Panc1 (cell line): Measurements from ENCODE around the gene HSPB9. TPM values are rescaled to one million over a fixed set of nuclear protein-coding genes. Genes with fewer than 3 reads are reported as not detected.

ENCODE experiments used
- ATAC-seq: fragments of 200-7000 bp; cut with Tn5 transposase; 2 replicates; pipeline ENCODE4 v1.9.1; 2020; ENCODE audit warnings: mild to moderate bottlenecking, moderate library complexity
- Bru-seq: library from RNA; stranded (reverse); fragments of 400-500 nt; gene quantifications from one replicate; lab custom pipeline; 2021; lab: Mats Ljungman, UMichigan
- BruChase-seq, 2 experiments: library from RNA; stranded (reverse); fragments of 400-500 nt; gene quantifications; one replicate each; lab custom pipeline; 2021; lab: Mats Ljungman, UMichigan
- BruUV-seq: library from RNA; stranded (reverse); fragments of 400-500 nt; replicated peaks from 2 replicates; lab custom pipeline; 2021; lab: Mats Ljungman, UMichigan
- CTCF ChIA-PET: fragments of 300-600 bp; sonication (Branson Sonifier 250); formaldehyde crosslinking; loops from one replicate; lab custom pipeline; 2022; ENCODE audit warnings: antibody characterized with exemption; lab: Charles Lee
- POLR2A ChIA-PET: fragments of 300-600 bp; sonication (Branson Sonifier 250); formaldehyde crosslinking; loops from one replicate; lab custom pipeline; 2022; ENCODE audit warnings: antibody characterized with exemption; lab: Charles Lee
- DNase-seq: peaks from one replicate; pipeline ENCODE4 v3.0.0-alpha.2; 2010; ENCODE audit warnings: low read depth, low spot score
- H3K27ac ChIP-seq: 2 replicates; pipeline ENCODE4 v1.5.1; 2011; ENCODE audit warnings: mild to moderate bottlenecking, low read length, inconsistent platforms
- H3K27me3 ChIP-seq: fragments of 200-500 bp; sonication (Bioruptor generic); 2 replicates; pipeline ENCODE4 v1.6.0; 2014; ENCODE audit warnings: low read length, inconsistent platforms; ENCODE audit not compliant: control insufficient read depth, insufficient read depth
- H3K36me3 ChIP-seq: fragments of 200-500 bp; sonication (Bioruptor generic); 2 replicates; pipeline ENCODE4 v1.5.1; 2014; ENCODE audit warnings: inconsistent platforms, mild to moderate bottlenecking, low read length, moderate library complexity; ENCODE audit not compliant: control insufficient read depth, insufficient read depth
- H3K4me1 ChIP-seq: 2 replicates; pipeline ENCODE4 v1.5.1; 2011; ENCODE audit warnings: inconsistent platforms, mild to moderate bottlenecking, low read length, moderate library complexity; ENCODE audit not compliant: control insufficient read depth, insufficient read depth
- H3K4me3 ChIP-seq, 2 experiments: 2 replicates each; pipeline ENCODE4 v1.5.1; 2011 to 2012; ENCODE audit warnings: low read depth in 2 of 2, low read length in 2 of 2, mild to moderate bottlenecking in 2 of 2, inconsistent platforms in 1 of 2, moderate library complexity in 1 of 2
- H3K9me3 ChIP-seq: fragments of 200-500 bp; sonication (Bioruptor generic); 2 replicates; pipeline ENCODE4 v1.5.1; 2014; ENCODE audit warnings: low read depth, mild to moderate bottlenecking, inconsistent platforms, low read length, moderate library complexity; ENCODE audit not compliant: control insufficient read depth, insufficient read depth
- POLR2AphosphoS5 ChIP-seq: IDR thresholded peaks from 2 replicates; pipeline ENCODE4 v1.6.1; 2012; ENCODE audit warnings: mild to moderate bottlenecking, low read depth, low read length, moderate library complexity
- SIN3A ChIP-seq: IDR thresholded peaks from 2 replicates; pipeline ENCODE4 v1.6.1; 2012; ENCODE audit warnings: low read depth, mild to moderate bottlenecking, low read length, moderate library complexity, borderline replicate concordance; ENCODE audit not compliant: insufficient read depth
- TCF7L2 ChIP-seq: IDR thresholded peaks from 2 replicates; pipeline ENCODE4 v1.6.1; 2011; ENCODE audit warnings: mild to moderate bottlenecking, low read depth, low read length, inconsistent platforms
- in situ Hi-C: cut with HindIII; loops from 2 replicates; pipeline ENCODE4 v1.10.0; 2016; ENCODE audit warnings: low sequenced_read_pairs, low pct_unique_long_range_greater_than_20kb
- intact Hi-C: fragments of 100-400 bp; cut with micrococcal nuclease; formaldehyde crosslinking; loops from one replicate; pipeline ENCODE4 v1.10.0; 2022; ENCODE audit not compliant: unreplicated experiment
- long read RNA-seq: library from polyadenylated mRNA; unstranded; transcript quantifications from one replicate; pipeline ENCODE4 v2.0.0, GENCODE V29; 2021; ENCODE audit not compliant: unreplicated experiment
- polyA plus RNA-seq: library from polyadenylated mRNA; unstranded; fragments of >200 nt; gene quantifications from one replicate; pipeline ENCODE4 v1.2.1, GENCODE V29; 2012; ENCODE audit warnings: missing spikeins; ENCODE audit not compliant: insufficient read length
- total RNA-seq: library from RNA; stranded (reverse); gene quantifications from one replicate; pipeline ENCODE4 v1.2.1, GENCODE V29; 2021; ENCODE audit not compliant: unreplicated experiment
- TF ChIP-seq, protein P1 (sequence below), 2 experiments: IDR thresholded peaks; 2 replicates each; pipeline ENCODE4 v1.6.1; 2011 to 2012; ENCODE audit warnings: low read depth in 2 of 2, control low read depth in 1 of 2, low read length in 1 of 2, mild to moderate bottlenecking in 1 of 2, moderate library complexity in 1 of 2; ENCODE audit not compliant: insufficient read depth in 1 of 2
- TF ChIP-seq, protein P2 (sequence below): fragments of 450-650 bp; IDR thresholded peaks from 2 replicates; pipeline ENCODE4 v1.5.1; 2017; ENCODE audit warnings: mild to moderate bottlenecking

Gene HSPB9, protein sequence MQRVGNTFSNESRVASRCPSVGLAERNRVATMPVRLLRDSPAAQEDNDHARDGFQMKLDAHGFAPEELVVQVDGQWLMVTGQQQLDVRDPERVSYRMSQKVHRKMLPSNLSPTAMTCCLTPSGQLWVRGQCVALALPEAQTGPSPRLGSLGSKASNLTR
- total RNA-seq (not detected), Bru-seq, nascent RNA (percentile 18 among the genes with signal in this experiment), BruChase-seq, experiment 1, labeled RNA remaining after a 2-hour chase (percentile 9 among the genes with signal in this experiment), BruChase-seq, experiment 2, labeled RNA remaining after a 6-hour chase (not detected)
- polyA plus RNA-seq = not detected
- long read RNA-seq = 0 reads

DNA sequence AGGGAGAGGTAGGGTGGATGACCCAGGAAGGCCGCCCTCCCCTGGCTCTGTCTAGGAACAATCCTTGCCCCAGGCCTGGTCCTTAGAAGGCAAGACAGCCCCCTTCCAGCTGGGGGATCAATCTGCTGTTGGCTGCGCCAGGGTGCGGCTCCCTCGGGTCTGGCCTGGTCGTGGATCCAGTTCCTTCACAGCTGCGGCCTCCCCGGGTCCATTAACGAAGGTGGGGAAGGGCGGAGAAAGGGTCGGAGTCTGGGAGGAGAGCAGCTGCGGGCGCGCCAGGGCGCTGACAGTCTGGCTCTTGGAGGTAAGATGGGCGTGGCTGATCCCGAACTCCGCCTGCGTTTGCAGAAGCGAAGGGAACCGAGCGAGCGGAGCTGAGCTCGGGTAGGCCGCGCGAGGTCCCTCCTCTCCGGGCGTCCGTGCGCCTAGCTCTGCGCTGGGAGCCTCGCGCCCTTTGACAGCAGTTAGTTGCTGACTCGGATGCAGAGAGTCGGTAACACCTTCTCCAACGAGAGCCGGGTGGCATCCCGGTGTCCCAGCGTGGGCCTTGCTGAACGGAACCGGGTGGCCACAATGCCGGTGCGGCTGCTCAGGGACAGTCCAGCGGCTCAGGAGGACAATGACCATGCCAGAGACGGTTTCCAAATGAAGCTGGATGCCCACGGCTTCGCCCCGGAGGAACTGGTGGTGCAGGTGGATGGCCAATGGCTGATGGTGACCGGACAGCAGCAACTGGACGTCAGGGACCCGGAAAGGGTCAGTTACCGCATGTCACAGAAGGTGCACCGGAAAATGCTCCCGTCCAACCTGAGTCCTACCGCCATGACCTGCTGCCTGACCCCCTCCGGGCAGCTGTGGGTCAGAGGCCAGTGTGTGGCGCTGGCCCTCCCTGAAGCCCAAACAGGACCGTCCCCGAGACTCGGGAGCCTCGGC, at the start of gene HSPB9:
Gene HSPB9 (plus strand): TSS at position 434 of the 933 bp plus-strand sequence. CDS start 47 bp downstream, at position 481.
- H3K4me1 ChIP-seq = peaks cover 7% of the 10 kb centered on the region; the same call in 1 of the 2 replicates
- in situ Hi-C loops = no loop called here
- no peaks in the 10 kb centered on the region for H3K36me3 ChIP-seq
- ATAC-seq (no peak), DNase-seq (no peak)
- no peak within 1 kb of the TSS for H3K27ac ChIP-seq
- no peaks in the 10 kb centered on the region for H3K9me3 ChIP-seq
- H3K4me3 ChIP-seq = no peak within 1 kb of the TSS
- CTCF ChIA-PET = no interaction called here
- TF ChIP-seq POLR2AphosphoS5 = no peak
- TF ChIP-seq, protein P1, sequence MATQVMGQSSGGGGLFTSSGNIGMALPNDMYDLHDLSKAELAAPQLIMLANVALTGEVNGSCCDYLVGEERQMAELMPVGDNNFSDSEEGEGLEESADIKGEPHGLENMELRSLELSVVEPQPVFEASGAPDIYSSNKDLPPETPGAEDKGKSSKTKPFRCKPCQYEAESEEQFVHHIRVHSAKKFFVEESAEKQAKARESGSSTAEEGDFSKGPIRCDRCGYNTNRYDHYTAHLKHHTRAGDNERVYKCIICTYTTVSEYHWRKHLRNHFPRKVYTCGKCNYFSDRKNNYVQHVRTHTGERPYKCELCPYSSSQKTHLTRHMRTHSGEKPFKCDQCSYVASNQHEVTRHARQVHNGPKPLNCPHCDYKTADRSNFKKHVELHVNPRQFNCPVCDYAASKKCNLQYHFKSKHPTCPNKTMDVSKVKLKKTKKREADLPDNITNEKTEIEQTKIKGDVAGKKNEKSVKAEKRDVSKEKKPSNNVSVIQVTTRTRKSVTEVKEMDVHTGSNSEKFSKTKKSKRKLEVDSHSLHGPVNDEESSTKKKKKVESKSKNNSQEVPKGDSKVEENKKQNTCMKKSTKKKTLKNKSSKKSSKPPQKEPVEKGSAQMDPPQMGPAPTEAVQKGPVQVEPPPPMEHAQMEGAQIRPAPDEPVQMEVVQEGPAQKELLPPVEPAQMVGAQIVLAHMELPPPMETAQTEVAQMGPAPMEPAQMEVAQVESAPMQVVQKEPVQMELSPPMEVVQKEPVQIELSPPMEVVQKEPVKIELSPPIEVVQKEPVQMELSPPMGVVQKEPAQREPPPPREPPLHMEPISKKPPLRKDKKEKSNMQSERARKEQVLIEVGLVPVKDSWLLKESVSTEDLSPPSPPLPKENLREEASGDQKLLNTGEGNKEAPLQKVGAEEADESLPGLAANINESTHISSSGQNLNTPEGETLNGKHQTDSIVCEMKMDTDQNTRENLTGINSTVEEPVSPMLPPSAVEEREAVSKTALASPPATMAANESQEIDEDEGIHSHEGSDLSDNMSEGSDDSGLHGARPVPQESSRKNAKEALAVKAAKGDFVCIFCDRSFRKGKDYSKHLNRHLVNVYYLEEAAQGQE (IDR thresholded peaks at IDR 0.05; ENCODE audit: insufficient read depth in 1 of 2, low read depth in 2 of 2, low read length in 1 of 2) = no peak
- TF ChIP-seq TCF7L2 = no peak
- TF ChIP-seq SIN3A = no peak
- TF ChIP-seq, protein P2, sequence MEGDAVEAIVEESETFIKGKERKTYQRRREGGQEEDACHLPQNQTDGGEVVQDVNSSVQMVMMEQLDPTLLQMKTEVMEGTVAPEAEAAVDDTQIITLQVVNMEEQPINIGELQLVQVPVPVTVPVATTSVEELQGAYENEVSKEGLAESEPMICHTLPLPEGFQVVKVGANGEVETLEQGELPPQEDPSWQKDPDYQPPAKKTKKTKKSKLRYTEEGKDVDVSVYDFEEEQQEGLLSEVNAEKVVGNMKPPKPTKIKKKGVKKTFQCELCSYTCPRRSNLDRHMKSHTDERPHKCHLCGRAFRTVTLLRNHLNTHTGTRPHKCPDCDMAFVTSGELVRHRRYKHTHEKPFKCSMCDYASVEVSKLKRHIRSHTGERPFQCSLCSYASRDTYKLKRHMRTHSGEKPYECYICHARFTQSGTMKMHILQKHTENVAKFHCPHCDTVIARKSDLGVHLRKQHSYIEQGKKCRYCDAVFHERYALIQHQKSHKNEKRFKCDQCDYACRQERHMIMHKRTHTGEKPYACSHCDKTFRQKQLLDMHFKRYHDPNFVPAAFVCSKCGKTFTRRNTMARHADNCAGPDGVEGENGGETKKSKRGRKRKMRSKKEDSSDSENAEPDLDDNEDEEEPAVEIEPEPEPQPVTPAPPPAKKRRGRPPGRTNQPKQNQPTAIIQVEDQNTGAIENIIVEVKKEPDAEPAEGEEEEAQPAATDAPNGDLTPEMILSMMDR = no peak
- no peaks in the 10 kb centered on the region for H3K27me3 ChIP-seq
- POLR2A ChIA-PET = no interaction called here
- intact Hi-C loops = no loop called here
- no TSS peak for BruUV-seq

DNA sequence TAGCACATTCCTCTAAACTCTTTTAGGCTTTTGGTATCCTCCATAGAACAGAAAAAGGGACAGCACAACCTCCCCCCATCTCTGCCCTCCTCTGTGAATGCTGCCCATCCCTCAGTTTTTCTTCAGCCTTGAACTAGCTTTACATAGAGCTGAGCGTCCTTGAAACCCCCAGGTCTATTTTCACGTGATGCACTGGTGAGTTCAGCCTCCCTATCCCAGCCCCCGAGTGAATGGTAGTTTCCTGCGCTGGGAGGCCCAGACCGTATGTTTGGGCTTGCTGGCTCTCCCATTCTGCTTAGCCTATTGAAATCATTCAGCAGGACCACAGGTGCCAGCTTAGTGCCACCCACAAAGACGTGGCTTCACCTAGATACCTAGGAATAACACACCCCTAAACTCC, 46.8 kb upstream of the HSPB9 start:
- no TSS peak for BruUV-seq
- Histone ChIP-seq H3K9me3 (no peaks in the 10 kb centered on the region), H3K27ac (no peak overlapping the region), H3K4me1 (peaks cover 4% of the 10 kb centered on the region; the same call in 1 of the 2 replicates), H3K36me3 (no peaks in the 10 kb centered on the region), H3K4me3 (no peak overlapping the region), H3K27me3 (no peaks in the 10 kb centered on the region)
- DNase-seq (no peak), ATAC-seq (no peak)
- ChIA-PET CTCF (no interaction called here), POLR2A (no interaction called here)
- TF ChIP-seq TCF7L2 (no peak), POLR2AphosphoS5 (no peak), SIN3A (no peak)
- TF ChIP-seq, protein P2 = no peak
- TF ChIP-seq, protein P1 (IDR thresholded peaks at IDR 0.05; ENCODE audit: insufficient read depth in 1 of 2, low read depth in 2 of 2, low read length in 1 of 2) = no peak
- in situ Hi-C loops = no loop called here
- intact Hi-C loops = no loop called here
